ENCODE data around the gene PRPSAP2.
"Not testable (repeated sequence)": the region's sequence is repeated elsewhere in the genome, so short reads cannot be mapped to it uniquely, and the experiment has no call there.

The PRPSAP2 gene

GRCh38 chr17:18891541-18891940, 33.6 kb downstream of the PRPSAP2 start:
- no peak for DNase-seq

GRCh38 chr17:18896146-18896545, 38.2 kb downstream of the PRPSAP2 start:
- no peak for DNase-seq

GRCh38 chr17:18896947-18897346, 39.0 kb downstream of the PRPSAP2 start:
- DNase-seq = no peak

- no peak for DNase-seq
Observed at GRCh38 chr17:18904482-18904881, 46.6 kb downstream of the PRPSAP2 start.

DNA sequence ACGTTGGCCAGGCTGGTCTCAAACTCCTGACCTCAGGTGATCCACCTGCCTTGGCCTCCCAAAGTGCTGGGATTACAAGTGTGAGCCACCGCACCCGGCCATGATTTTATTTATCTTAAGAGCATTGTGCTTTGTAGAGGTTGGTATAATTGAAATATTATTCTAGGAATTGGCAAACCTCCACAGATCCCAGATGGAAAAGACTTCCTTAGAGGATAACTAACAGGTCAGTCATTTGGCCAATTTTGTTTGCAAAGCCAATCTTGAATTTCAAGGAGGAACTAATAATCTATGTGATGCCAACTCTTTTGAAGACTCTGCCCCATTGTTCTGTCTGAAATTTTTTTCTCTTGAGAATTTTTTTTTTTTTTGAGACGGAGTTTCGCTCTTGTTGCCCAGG, 47.3 kb downstream of the PRPSAP2 start:
- DNase-seq = no peak

DNA sequence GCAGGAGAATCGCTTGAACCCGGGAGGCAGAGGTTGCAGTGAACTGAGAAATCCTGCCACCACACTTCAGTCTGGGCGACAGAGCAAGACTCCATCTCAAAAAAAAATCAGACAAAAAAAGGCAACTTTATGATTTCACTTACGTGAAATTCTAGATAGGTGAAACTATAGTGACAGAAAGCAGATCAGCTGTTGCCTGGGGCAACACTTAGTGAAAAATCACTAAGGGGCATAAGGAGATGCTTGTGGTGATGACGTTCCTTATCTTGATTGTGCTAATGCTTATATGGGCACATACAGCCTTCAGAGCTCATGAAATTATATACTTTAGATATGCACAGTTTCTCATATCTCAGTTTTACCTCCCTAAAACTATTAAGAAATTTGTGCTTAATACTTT, 52.4 kb downstream of the PRPSAP2 start:
- DNase-seq = no peak

- no peak for DNase-seq
Observed at GRCh38 chr17:18910881-18911280, 53.0 kb downstream of the PRPSAP2 start.

DNA sequence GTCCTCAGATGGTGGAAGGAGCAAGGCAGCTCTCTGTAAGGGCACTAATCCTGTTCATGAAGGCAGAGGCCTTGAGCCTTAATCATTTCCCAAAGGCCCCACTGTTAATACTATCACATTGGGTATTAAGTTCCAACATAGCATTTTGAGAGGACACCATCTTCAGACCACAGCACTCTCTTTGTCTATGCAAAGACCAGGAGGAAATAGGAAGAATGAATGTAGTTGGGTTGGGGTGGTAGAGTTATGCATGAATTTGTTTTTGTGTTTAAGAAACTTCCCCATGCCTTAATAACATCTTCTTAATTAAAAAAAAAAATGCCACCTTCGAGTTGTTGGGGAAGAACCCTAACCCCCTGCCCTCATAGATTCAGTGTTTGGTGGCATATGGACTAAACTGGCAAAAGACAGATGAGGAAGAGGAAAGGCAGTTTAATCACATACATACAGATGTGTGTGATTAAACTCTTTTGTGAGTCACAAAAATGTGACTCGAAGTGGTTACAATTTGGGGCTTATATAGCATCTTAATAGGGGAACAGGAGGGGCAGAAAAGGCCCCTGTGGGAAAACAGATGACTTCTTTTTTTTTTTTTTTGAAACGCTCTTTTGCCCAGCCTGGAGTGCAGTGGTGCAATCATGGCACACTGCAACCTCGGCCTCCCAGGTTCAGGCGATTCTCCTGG, 59.0 kb downstream of the PRPSAP2 start:
- DNase-seq = no peak

DNA sequence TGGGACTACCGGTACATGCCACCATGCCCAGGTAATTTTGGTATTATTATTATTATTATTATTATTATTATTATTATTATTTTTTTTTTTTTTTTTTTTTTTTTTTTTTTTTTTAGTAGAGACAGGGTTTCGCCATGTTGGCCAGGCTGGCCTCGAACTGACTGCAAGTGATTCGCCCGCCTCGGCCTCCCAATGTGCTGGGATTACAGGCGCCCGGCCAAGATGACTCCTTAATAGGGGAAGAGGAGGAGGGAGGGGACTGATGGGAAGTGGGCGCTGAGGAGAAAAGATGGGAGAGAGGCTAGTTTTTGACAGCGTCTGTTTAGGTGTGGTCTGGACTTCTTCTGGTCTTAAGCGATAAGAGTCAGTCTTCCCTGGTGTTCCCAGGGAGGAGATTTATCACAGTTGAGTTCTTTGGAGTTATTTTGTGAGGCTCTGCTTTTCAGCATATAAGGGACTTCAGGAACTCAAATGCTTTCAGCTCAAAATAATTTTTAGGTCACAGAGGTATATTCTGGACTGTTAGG, 59.6 kb downstream of the PRPSAP2 start:
- no peak for DNase-seq

DNA sequence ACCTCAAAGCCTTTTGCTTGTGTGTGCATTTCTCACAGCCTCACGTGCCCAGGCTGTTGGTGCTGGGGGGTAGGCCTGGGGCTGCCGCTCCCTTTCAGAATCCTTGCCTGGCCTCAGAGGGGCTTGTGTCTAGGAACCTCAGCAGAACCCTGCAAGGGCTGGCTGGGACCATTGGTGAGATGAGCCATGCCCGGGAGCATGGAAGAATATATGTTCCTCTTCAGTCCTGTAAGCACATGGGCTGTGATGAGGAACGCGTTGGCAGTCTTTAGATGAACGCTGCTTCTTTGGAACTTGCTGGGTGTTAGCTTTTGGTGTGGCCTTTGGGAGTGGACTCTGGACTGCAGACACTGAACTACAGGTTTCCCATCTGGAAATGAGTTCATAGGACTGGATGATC, 62.0 kb downstream of the PRPSAP2 start:
- no peak for DNase-seq

DNA sequence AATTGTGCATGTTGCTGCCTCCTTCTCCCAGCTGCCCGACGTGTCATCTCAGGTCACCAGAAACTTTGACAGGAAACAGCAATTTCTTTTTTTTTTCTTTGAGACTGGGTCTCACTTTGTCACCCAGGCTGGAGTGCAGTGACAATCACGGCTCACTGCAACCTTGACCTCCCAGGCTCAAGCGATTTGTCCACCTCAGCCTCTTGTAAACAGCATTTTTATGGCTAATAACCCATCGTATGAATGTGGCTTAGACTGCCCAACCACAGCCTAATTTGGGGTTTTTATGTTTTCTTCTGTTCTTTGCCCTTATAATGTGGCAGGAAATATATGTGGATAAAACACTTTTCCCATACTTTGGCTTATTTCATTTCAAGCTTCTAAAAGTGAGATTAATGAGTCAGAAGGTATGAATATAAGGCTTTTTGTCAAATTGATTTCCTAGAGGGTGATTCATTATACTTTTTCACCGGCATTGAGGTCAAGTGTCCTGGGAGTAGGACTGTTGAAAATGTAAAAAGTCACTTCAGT, 63.0 kb downstream of the PRPSAP2 start:
- no peak for DNase-seq

- DNase-seq = no peak
Observed at GRCh38 chr17:18921485-18921884, 63.6 kb downstream of the PRPSAP2 start.

DNA sequence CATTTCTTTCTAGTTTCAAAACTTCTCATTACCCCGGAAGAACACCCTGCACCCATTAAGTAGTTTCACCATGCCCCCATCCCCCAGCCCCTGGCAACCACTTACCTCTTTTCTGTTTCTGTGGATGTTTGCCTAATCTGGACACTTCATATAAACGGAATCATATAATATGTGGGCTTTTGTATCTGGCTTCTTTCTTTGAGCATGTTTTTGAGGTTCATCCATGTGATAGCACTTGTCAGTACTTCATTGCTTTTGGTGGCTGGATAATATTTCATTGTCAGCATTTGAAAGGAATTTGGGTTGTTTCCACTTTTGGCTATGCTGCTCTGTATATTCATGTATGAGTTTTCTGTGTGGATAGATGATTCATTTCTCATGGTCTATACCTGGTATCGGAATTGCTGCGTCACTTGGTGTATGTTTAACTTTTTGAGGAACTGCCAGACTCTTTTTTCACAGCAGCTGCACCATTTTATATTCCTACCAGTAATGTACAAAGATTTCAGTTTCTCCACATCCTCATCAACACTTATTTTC, 64.1 kb downstream of the PRPSAP2 start:
- DNase-seq = no peak

DNA sequence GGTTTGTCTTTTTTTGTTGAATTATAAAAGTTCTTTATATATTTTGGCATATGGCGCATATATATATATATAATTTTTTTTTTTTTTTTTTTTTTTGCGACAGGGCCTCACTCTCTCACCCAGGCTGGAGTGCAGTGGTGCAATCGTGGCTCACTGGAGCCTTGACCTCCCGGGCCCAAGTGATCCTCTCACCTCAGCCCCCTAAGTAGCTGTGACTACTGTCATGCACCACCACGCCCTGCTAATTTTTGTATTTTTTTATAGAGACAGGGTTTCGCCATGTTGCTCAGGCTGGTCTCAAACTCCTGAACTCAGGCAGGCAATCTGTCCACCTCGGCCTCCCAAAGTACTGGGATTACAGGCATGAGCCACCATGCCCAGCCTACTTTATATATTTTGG, 64.7 kb downstream of the PRPSAP2 start:
- not testable (repeated sequence) for DNase-seq

- no peak for DNase-seq
Observed at GRCh38 chr17:18925187-18925586, 67.3 kb downstream of the PRPSAP2 start.

- no peak for DNase-seq
Observed at GRCh38 chr17:18928628-18929125, 70.7 kb downstream of the PRPSAP2 start.

- DNase-seq = no peak
Observed at GRCh38 chr17:18932360-18933055, 74.6 kb downstream of the PRPSAP2 start.

- DNase-seq = no peak
Observed at GRCh38 chr17:18933102-18934058, 75.4 kb downstream of the PRPSAP2 start.

- no peak for DNase-seq
Observed at GRCh38 chr17:18937981-18938691, 80.2 kb downstream of the PRPSAP2 start.

GRCh38 chr17:18938692-18939023, 80.7 kb downstream of the PRPSAP2 start:
- DNase-seq = no peak

DNA sequence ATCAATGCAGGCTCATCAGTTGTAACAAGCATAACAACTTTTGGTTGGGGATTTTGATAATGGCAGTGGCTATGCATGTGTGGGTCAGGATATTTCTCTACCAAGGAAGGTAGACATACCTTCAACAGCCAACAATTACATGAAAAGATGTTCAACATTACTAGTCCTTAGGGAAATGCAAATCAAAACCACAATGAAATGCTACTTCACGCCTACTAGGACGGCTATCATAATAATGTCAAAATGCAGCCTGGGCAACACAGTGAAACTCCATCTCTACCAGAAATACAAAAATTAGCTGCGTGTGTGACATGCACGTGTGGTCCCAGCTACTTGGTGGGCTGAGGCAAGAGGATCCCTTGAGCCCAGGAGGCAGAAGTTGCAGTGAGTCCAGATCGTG, 86.7 kb downstream of the PRPSAP2 start:
- no peak for DNase-seq

GRCh38 chr17:18946536-18946935, 88.6 kb downstream of the PRPSAP2 start:
- DNase-seq = no peak
